GM04503 (cell line): ENCODE results near the gene ZNF844.
"Not testable (repeated sequence)": the region's sequence is repeated elsewhere in the genome, so short reads cannot be mapped to it uniquely, and the experiment has no call there.

ENCODE experiments used
- DNase-seq: peaks from one replicate; pipeline ENCODE4 v3.0.0-alpha.2; 2012; ENCODE audit warnings: low read depth

ZNF844 gene

DNA sequence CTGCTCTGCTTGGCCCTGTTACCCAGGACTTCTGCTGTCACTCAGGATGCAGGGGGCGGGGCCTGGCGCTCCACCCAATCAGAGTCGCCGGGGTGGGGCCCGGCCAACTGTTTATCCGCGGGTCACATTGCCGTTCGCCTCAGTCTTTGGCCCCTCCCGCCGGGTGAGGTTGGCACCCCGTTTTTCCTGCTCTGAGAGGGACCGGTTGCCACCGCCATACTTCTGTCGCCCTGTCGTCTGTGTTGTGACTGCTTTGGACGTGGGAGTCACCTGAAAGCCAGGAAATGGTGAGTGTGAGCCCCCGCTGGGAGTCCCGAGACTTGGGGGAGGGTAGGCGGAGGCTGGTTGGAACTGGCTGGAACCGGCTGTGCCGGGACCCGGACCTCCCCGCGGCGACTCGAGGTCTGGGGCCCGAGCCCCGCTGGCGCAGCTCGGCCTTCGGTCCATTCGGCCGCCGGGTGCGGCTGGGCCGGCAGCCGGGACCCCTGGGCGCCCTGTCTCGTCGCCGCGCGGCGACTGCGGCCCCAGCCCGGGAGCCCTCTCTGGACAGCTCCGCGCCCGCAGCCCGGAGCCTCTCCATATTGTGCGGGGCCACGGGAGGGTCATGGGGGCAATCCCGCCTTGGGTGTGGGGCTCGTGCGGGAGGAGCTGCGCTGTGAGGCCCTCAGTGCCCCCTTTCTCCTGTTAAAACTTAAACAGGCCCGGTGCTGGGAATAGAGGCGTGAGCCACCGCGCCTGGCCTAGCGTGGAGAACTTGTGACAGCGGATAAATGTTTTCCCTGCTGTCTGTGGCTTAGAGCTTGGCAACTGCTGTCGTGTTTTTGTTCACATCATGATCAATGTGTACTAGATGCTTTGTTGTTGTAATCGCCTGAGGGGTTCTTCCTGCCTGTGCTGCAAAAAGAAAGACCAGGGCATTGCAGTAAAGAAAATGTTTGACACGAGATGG is at the start of gene ZNF844:
ZNF844 (plus strand) TSS at position 142 of the 949 bp plus-strand sequence; CDS start at position 285, 143 bp downstream.
- peak; percentile 63 for DNase-seq

DNA sequence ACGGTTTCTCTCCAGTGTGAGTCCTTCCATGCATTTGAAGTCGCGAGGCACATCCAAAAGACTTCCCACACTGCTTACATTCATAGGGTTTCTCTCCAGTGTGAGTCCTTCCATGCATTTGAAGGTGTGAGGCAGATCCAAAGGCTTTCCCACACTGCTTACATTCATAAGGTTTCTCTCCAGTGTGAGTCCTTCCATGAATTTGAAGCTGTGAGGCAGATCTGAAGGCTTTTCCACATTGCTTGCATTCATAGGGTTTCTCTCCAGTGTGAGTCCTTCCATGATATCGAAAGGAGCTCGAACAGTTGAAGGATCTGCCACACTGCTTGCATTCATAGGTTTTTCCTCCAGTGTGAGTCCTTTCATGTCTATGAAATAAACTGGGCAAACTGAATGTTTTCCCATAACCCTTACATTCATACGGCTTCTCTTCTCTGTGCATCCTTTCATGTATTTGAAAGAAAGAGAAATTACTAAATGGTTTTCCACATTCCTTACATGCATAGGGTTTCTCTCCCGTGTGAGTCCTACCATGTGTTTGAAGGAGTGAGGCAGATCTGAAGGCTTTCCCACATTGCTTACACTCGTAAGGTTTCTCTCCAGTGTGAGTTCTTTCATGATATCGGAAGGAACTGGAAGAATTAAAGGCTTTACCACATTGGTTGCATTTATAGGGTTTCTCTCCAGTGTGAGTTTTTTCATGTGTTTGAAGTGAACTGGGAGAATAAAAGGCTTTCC is 49.3 kb upstream of the ZNF844 start:
- no peak for DNase-seq

DNA sequence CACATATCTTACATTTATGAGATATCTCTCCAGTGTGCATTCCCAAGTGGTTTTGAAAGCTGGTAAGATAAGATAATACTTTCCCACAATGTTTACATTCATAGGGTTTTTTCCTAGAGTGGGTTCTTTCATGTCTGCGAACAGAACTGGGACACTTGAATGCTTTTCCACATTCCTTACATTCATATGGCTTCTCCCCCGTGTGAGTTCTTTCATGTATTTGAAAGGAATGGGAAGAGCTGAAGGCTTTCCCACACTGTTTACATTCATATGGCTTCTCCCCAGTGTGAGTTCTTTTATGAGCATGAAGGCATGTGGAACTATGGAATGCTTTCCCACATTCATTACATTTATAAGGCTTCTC is 48.8 kb upstream of the ZNF844 start:
- DNase-seq: no peak

DNA sequence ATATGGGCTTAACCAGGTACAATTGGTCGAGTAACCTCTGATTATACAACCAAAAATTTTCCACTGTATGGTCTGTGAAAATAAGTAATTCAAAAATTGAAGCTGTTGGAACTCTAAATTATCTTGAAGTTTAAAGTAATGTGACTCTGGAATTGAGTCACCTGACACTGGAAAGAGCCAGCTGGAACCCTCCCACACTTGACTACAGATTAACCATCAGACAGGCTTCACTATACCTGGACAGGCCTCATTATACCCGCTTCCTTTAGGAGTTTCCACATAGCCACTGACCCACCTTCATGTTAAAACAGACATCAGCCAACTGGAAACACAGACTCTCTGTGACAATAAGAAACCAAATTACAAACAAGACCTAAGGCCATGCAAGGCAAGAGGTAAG is 30.3 kb upstream of the ZNF844 start:
- DNase-seq: no peak

DNA sequence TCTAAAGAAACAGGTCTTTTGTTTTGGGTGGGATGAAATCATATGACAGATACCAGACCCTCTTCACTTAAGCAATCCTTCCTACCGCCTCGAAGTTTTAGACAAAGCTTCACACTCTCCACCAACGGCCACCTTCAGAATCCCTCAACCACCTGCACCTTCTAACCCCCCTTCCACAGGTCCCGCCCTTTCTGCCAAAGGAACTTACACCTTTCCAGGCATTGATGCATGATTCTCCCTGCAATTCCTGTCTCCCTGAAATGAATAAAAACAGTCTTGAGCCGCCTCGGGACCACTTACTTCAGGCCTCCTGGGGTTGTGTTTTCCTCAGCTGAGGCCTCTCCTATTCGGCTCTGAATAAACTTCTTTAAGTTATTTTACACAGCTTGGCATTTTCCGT is 29.9 kb upstream of the ZNF844 start:
- DNase-seq: no peak

DNA sequence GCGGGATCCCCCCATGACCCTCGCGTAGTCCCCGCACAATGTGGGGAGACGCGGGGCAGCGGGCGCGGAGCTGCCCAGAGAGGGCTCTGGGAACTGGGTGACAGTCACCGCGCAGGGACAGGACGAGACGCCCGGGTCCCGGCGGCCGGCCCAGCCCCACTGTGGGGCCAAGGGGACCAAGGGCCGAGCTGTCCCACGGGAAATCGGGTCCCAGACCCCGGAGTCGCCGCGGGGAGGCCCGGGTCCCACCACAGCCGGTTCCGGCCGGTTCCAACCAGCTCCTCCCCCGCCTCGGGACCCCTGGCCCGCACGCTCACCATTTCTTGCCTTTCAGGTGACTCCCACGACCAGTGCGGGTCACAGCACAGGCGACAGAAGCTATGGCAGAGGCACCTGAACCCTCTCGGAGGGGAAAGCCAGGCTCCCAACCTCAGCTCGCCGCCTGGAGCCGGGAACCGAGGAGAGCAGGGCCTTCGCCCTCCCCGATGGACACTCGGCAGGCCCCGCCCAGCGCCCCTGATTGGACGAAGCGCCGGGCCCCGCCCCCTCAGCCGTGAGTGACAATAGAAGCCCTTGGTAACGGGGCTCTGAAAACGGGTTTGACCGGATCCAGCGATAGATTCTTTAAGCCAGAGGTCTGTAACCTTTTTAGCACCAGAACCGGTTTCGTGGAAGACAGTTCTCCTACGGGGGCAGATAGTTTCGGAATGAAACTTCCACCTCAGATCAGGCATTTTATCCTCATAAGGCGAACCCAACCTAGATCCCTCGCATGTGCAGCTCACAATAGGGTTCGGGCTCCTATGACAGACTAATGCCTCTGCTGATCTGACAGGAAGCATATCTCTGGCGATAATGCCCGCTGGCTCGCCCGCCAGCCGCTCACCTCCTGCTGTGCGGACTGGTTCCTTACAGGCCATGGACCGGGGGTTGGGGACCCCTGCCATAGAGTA is 29.0 kb upstream of the ZNF844 start, which contains the start of gene ZNF433:
ZNF433 (minus strand) TSS at position 460 of the 953 bp plus-strand sequence; CDS start at position 320, 140 bp downstream.
- DNase-seq: peak; percentile 42

DNA sequence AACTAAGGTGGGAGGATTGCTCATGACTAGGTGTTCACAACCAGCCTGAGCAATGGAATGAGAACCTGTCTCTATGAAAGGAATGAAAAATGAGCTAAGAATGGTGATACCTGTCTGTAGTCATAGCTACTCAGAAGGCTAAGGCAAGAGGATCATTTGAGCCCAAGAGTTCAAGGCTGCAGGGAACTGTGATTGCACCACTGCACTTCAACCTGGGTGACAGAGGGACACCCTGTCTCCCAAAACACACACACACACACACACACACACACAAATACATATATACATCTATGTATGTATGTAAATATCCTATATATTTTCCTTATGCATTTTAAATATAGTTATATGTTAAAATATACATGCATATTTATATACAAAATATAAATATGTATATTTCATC is 21.6 kb upstream of the ZNF844 start:
- no peak for DNase-seq

DNA sequence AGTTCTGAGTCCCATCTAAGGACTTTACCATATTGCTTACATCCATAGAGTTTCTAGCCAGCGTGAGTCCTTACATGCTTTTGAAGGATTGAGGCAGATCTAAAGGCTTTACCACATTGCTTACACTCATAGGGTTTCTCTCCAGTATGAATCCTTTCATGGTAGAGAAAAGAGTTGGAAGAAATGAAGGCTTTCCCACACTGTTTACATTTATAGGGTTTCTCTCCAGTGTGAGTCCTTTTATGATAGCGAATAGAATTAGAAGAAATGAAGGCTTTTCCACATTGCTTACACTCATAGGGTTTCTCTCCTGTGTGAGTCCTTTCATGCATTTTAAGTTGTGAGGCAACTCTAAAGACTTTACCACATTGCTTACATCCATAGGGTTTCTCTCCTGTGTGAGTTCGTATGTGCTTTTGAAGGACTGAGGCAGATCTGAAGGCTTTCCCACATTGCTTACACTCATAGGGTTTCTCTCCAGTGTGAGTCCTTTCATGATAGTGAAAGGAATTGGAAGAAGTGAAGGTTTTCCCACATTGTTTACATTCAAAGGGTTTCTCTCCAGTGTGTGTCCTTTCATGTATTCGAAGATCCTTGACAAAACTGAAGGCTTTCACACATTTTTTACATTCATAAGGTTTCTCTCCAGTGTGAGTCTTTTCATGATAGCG is 20.6 kb upstream of the ZNF844 start:
- no peak for DNase-seq

DNA sequence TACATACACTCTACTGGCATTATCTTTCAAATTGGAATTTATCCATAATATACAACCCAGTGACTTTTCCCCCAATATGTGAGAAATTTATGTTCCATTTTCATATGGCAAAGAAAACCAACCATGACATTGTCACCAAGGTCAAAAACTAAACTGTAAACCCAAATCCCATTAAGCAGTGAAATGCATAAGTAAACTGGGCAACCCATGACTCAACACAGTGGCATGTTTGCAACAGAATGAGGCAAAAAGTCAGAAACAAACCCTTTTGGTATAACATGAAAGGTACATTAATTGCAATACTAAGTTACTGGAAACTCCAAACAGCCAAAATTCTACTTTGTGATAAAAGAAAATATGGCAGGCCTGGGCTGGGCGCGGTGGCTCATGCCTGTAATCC is 16.7 kb upstream of the ZNF844 start:
- no peak for DNase-seq

DNA sequence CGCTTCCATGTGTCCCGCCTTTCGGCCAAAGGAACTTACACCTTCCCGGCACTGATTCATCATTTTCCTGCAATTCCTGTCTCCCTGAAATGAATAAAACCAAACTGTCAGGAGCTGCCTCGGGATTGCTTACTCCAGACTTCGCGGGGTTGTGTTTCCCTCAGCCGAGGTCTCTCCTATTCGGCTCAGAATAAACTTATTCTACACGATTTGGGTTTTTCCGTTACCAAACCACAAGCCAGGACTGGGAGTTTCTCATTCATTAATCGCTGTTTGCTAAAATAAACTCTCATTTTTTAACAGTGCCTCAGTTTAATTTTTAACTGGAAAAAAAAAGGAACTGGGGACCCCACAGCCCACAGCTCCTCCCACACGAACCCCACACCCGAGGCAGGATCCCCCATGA is 12.4 kb upstream of the ZNF844 start:
- DNase-seq: no peak

DNA sequence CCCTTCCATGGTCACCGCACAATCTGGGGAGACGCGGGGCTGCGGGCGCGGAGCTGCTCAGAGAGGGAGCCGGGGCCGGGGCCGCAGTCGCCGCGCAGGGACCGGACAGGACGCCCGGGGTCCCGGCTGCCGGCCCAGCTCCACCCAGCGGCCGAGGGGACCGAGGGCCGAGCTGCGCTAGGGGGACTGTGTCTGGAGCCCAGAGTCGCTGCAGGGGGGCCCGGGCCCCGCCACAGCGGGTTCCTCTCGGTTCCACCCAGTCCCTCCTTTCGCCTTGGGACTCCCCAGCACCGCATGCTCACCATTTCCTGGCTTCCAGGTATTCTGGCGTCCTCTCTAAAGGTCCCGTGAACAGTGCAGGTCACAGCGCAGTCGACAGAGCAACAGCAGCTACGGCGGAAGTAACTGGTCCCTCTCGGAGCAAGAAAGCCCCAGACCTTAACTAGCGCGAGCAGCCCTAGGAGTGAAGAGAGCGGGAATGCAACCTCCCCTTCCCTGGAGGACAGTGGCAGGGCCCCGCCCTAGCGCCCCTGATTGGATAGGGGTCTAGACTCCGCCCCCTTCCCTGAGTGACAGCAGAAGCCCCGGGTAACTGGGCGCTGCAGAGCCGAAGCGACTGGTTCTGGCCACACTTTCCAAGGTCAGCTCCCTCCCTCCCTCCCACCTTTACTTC is 11.9 kb upstream of the ZNF844 start, which contains the start of gene ZNF878:
ZNF878 (minus strand) TSS at position 465 of the 673 bp plus-strand sequence; CDS start at position 305, 160 bp downstream.
- peak; percentile 39 for DNase-seq

DNA sequence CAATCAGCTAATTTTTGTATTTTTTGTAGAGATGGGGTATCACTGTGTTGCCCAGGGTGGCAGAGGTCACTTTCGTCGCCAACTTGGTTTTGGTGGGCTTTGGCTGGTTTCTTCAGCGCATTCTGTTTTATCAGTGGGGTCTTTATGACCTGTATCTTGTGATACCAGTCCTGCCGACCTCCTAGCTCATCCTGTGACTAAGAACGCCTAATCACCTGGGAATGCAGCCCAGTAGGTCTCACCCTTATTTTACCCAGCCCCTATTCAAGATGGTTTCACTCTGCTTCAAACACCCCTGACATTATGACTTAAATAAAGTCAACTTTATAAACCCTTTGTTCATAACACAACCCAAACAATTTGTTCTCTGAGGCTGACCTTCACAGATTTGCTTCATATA is 8.7 kb upstream of the ZNF844 start:
- DNase-seq: no peak

DNA sequence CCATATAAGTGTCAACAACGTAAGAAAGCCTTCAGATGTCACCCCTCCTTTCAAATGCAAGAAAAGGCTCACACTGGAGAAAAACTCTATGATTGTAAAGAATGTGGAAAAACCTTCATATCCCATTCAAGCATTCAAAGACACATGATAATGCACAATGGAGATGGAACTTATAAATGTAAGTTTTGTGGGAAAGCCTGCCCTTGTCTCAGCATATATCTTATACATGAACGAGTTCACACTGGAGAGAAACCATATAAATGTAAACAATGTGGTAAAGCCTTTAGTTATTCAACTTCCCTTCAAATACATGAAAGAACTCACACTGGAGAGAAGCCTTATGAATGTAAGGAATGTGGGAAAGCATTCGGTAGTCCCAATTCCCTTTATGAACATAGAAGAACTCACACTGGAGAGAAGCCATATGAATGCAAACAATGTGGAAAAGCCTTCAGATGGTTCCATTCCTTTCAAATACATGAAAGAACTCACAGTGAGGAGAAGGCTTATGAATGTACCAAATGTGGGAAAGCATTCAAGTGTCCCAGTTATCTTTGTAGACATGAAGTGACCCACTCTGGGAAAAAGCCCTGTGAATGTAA is 11.1 kb downstream of the ZNF844 start:
- no peak for DNase-seq

DNA sequence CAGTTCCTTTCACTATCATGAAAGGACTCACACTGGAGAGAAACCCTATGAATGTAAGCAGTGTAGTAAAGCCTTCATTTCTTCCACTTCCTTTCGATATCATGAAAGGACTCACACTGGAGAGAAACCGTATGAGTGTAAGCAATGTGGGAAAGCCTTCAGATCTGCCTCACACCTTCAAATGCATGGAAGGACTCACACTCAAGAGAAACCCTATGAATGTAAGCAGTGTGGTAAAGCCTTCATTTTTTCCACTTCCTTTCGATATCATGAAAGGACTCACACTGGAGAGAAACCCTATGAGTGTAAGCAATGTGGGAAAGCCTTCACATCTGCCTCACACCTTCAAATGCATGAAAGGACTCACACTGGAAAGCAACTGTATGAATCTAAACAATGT is 11.8 kb downstream of the ZNF844 start:
- not testable (repeated sequence) for DNase-seq

DNA sequence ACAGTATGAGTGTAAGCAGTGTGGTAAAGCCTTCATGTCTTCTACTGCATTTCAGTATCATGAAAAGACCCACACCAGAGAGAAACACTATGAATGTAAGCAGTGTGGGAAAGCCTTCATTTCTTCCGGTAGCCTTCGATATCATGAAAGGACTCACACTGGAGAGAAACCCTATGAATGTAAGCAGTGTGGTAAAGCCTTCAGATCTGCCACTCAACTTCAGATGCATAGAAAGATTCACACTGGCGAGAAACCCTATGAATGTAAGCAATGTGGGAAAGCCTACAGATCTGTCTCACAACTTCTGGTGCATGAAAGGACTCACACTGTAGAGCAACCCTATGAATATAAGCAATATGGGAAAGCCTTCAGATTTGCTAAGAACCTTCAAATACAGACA is 12.8 kb downstream of the ZNF844 start:
- DNase-seq: no peak

DNA sequence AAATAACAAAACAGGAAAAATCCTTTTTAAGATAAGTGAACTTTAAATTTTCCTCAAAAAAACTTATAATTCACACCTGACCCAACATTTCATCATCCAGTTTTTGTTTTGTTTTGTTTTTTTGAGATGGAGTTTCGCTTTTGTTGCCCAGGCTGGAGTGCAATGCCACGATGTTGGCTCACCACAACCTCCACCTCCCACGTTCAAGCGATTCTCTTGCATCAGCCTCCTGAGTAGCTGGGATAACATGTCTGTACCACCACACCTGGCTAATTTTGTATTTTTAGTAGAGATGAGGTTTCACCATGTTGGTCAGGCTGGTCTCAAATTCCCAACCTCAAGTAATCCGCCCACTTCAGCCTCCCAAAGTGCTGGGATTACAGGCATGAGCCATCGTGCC is 18.8 kb downstream of the ZNF844 start:
- DNase-seq: not testable (repeated sequence)

DNA sequence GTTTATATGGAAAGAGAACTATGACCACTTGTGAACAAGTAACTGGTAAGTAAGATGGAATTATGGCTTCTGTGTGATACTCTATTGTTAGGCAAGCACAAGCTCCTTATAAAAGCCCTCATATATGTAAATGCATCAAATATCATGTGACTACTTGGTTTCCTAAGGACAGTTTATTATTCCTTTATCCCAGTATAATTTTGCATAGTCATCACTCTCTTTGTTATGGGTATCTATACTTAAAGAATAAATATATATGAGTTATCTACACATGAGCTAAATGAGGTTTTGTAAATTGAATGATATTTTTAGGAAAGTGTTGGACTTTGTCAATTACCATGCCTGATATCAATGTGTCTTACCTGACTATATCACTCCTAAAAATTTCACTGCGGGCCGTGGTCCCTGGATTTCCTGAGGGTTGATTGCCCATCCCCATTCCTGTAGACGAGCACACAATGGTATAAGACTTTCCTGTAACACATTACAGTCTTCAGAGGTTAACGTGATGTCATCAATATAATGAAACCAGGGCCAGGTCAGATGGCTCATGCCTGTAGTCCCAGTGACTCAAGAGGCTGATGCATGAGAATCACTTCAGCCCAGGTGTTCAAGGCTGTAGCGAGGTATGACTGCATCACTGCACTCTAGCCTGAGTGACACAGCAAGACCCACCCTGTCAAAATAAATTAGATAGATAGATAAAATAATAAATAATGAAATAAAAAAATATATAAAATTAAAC is 20.7 kb downstream of the ZNF844 start:
- no peak for DNase-seq

DNA sequence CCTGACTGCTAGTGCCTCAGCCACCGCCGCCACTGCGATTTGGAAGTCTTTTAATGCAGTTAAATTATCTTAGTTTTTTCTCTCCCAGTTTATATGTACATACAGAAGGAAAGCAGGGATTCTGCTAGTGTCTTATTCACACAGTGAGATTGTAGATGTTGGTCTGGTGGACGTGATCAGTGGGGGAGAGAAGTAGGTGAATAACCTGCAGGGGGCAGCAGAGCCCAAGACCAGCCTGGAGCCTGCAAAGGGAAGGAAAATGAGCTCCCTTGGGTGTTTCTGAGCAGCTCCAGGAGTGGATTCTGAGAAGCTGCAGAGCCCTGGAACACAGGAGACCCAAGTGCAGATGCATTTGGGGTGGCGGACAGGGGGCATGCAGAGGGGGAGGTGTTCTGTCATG is 26.3 kb downstream of the ZNF844 start:
- no peak for DNase-seq

DNA sequence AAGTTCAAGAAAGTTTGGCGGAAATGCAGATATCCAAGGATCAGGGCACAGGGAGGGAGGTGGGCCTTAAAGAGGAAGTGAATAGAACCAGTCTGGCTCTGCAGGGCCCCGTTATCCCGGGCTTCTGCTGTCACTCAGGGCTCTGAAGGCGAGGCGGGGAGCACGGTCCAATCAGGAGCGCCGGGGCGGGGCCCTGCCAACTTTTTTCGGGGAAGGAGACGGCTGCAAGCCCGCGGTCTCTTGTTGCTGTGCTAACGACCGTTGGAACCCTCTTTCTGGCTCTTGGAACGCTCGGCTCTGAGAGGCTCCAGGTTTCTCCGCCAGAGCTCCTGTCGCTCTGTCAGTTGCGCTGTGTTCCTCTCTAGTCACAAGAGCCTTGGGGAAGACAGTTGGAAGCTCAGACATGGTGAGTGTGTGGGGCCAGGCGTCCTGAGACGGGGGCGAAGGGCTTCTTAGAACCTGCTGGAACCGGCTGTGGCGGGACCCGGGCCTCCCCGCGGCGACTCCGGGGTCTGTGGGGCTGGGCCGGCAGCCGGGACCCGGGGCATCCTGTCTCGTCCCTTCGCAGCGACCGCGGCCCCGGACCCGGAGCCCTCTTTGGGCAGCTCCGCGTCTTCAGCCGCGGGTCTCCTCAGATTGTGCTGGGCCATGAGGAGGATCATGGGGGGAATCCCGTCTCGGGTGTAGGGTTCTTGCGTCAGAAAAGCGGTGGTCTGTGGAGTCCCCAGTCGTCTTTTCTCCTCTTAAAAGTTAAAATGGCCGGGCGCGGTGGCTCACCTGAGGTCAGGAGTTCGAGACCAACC is 27.7 kb downstream of the ZNF844 start:
- DNase-seq: peak; percentile 56
